WERI-Rb-1 (cell line): ENCODE results near the gene NUDT14.

Experiments used
- DNase-seq: peaks from one replicate; pipeline ENCODE4 v3.0.0-alpha.2; 2020
- H3K27ac ChIP-seq: fragments of 250-450 bp; sonication (Bioruptor Pico); 2 replicates; pipeline ENCODE4 v1.5.1; 2020; ENCODE audit warnings: mild to moderate bottlenecking, moderate library complexity
- H3K27me3 ChIP-seq: fragments of 250-450 bp; sonication (Bioruptor Pico); 2 replicates; pipeline ENCODE4 v1.5.1; 2021; ENCODE audit warnings: mild to moderate bottlenecking, low read depth, moderate library complexity; ENCODE audit not compliant: insufficient read depth, severe bottlenecking
- H3K36me3 ChIP-seq: fragments of 250-450 bp; sonication (Bioruptor Pico); 2 replicates; pipeline ENCODE4 v1.5.1; 2020; ENCODE audit warnings: mild to moderate bottlenecking, moderate library complexity
- H3K4me3 ChIP-seq: 2 replicates; pipeline ENCODE4 v1.5.1; 2011; ENCODE audit warnings: low read depth, mild to moderate bottlenecking, control low read depth, low read length
- H3K9me3 ChIP-seq: fragments of 250-450 bp; sonication (Bioruptor Pico); 2 replicates; pipeline ENCODE4 v1.5.1; 2021; ENCODE audit warnings: mild to moderate bottlenecking, moderate library complexity; ENCODE audit not compliant: severe bottlenecking
- CTCF ChIP-seq: IDR thresholded peaks from 2 replicates; pipeline ENCODE4 v1.5.1; 2011; ENCODE audit warnings: low read depth, mild to moderate bottlenecking, control low read depth, inconsistent platforms, low read length

NUDT14 gene

GRCh38 chr14:105211086-105211757 lies 30.1 kb upstream of the NUDT14 start:
- Histone ChIP-seq H3K27me3 (no peaks in the 10 kb centered on the region), H3K27ac (no peak overlapping the region), H3K36me3 (peaks cover 25% of the 10 kb centered on the region), H3K4me3 (no peak overlapping the region), H3K9me3 (no peaks in the 10 kb centered on the region)
- no peak for DNase-seq
- TF ChIP-seq CTCF = no peak

GRCh38 chr14:105210266-105211025 lies 29.3 kb upstream of the NUDT14 start:
- Histone ChIP-seq H3K9me3 (no peaks in the 10 kb centered on the region), H3K27me3 (no peaks in the 10 kb centered on the region), H3K36me3 (peaks cover 25% of the 10 kb centered on the region), H3K27ac (no peak overlapping the region), H3K4me3 (no peak overlapping the region)
- TF ChIP-seq CTCF = no peak
- DNase-seq = no peak

GRCh38 chr14:105209646-105210045 lies 28.5 kb upstream of the NUDT14 start:
- no peaks in the 10 kb centered on the region for H3K9me3 ChIP-seq
- DNase-seq = no peak

GRCh38 chr14:105209091-105209490 lies 28.0 kb upstream of the NUDT14 start:
- Histone ChIP-seq H3K4me3 (no peak overlapping the region), H3K36me3 (peaks cover 25% of the 10 kb centered on the region), H3K27me3 (no peaks in the 10 kb centered on the region), H3K27ac (no peak overlapping the region), H3K9me3 (no peaks in the 10 kb centered on the region)
- no peak for TF ChIP-seq CTCF
- DNase-seq = no peak

More at GRCh38 chr14:105209646-105210045, 28.5 kb upstream of the NUDT14 start:
- no peak overlapping the region for H3K4me3 ChIP-seq
- H3K36me3 ChIP-seq = peaks cover 25% of the 10 kb centered on the region
- no peak for TF ChIP-seq CTCF
- no peaks in the 10 kb centered on the region for H3K27me3 ChIP-seq
- no peak overlapping the region for H3K27ac ChIP-seq

- Histone ChIP-seq H3K4me3 (no peak overlapping the region), H3K9me3 (no peaks in the 10 kb centered on the region), H3K36me3 (peaks cover 25% of the 10 kb centered on the region), H3K27me3 (no peaks in the 10 kb centered on the region), H3K27ac (no peak overlapping the region)
- no peak for TF ChIP-seq CTCF
- no peak for DNase-seq
These were observed 27.6 kb upstream of the NUDT14 start for GRCh38 chr14:105208738-105209075.
